Kidney epithelial cell (primary cell): ENCODE measurements around the gene NPC1. TPM values are rescaled to one million over a fixed set of nuclear protein-coding genes. Genes with fewer than 3 reads are reported as not detected.
"Not testable (repeated sequence)": the region's sequence is repeated elsewhere in the genome, so short reads cannot be mapped to it uniquely, and the experiment has no call there.

ENCODE experiments used
- DNase-seq: peaks from one replicate; pipeline ENCODE4 v3.0.0-alpha.2; 2010; ENCODE audit warnings: low read depth
- H3K27me3 ChIP-seq: 2 replicates; pipeline ENCODE4 v1.6.0; 2011; ENCODE audit warnings: low read length; ENCODE audit not compliant: control insufficient read depth, insufficient read depth
- H3K36me3 ChIP-seq: 2 replicates; pipeline ENCODE4 v1.5.1; 2011; ENCODE audit warnings: low read length; ENCODE audit not compliant: control insufficient read depth, insufficient read depth
- H3K4me3 ChIP-seq: 2 replicates; pipeline ENCODE4 v1.5.1; 2011; ENCODE audit warnings: low read depth, mild to moderate bottlenecking, control low read depth, low read length
- total RNA-seq: library from RNA; depleted of rRNA; stranded (reverse); fragments of >200 nt; gene quantifications from 2 replicates; pipeline ENCODE4 v1.2.3, GENCODE V29; 2015
- TF ChIP-seq, protein P1 (sequence below): IDR thresholded peaks from 2 replicates; pipeline ENCODE4 v1.5.1; 2011; ENCODE audit warnings: mild to moderate bottlenecking, moderate library complexity, low read length, control low read depth, inconsistent platforms; ENCODE audit not compliant: insufficient read depth, poor library complexity, severe bottlenecking

NPC1 gene
- total RNA-seq, 1 donor from 2014 or later = 111 TPM

DNA sequence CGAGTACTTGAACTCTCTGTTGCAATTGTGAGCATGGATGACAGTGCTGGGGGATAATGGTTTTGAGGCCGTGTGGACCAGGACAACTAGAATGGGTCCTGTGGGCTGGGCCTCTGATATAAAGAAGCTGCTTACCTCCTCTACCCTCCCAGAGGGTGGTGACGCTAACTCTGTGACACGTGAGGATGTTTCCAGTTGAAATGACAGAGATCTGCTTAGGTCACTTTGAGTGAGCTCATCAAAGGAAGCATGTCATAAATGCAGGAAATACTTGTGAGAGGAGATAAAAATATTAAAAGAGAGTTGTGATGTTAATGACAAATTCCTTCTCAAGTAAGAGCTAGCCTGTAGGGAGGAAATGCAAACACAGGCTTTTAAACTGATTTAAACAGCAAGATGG lies 66.6 kb downstream of the NPC1 start:
- DNase-seq = no peak
- TF ChIP-seq, protein P1, sequence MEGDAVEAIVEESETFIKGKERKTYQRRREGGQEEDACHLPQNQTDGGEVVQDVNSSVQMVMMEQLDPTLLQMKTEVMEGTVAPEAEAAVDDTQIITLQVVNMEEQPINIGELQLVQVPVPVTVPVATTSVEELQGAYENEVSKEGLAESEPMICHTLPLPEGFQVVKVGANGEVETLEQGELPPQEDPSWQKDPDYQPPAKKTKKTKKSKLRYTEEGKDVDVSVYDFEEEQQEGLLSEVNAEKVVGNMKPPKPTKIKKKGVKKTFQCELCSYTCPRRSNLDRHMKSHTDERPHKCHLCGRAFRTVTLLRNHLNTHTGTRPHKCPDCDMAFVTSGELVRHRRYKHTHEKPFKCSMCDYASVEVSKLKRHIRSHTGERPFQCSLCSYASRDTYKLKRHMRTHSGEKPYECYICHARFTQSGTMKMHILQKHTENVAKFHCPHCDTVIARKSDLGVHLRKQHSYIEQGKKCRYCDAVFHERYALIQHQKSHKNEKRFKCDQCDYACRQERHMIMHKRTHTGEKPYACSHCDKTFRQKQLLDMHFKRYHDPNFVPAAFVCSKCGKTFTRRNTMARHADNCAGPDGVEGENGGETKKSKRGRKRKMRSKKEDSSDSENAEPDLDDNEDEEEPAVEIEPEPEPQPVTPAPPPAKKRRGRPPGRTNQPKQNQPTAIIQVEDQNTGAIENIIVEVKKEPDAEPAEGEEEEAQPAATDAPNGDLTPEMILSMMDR = no peak
- Histone ChIP-seq H3K4me3 (no peak overlapping the region), H3K36me3 (peaks cover 3% of the 10 kb centered on the region), H3K27me3 (no peaks in the 10 kb centered on the region)

DNA sequence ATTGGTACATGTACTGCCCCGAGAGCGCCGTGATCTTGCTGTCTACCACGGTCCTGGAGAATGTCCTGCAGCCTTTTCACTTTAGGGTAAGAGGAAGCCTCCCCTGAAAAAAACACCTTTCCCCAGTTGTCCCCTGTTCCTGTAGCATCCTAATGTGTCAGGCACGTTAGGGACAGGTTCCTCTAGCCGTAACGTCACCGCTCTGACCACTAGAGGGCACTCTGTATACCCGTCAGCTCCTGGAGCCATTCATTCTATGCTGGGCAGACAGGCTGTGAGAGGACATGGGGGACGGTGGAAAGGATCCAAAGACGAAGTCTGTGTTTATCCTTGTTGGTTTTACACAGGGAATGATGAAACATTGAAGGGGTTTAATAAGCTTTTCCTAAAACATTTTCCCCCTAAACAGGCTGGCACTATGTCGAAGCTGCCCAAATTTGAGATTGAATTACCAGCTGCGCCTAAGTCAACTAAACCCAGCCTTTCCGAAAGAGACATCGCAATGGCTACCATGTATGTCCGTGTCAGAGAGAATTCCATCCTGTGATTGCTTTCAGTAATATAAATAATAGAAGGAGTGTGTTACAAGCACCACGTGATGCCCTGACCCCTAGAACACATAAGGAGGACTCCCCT lies 70.3 kb downstream of the NPC1 start:
- Histone ChIP-seq H3K27me3 (no peaks in the 10 kb centered on the region), H3K4me3 (no peak overlapping the region), H3K36me3 (peaks cover 3% of the 10 kb centered on the region)
- no peak for DNase-seq
- TF ChIP-seq, protein P1 = peak; percentile 91

DNA sequence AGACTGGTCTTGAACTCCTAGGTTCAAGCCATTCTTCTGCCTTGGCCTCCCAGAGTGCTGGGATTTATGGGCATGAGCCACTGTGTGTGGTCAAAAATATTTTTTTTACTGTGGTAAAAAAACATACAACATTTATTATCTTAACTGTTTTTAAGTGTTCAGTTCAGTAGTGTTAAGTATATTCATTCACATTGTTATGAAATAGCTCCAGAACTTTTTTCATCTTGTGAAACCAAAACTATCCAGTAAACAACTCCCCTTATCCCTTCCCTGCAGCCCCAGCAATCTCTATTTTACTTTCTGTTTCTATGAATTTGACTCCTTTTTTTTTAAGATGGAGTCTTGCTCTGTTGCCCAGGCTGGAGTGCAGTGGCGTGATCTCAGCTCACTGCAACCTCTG lies 73.7 kb downstream of the NPC1 start:
- Histone ChIP-seq H3K27me3 (no peaks in the 10 kb centered on the region), H3K4me3 (no peak overlapping the region), H3K36me3 (peaks cover 1% of the 10 kb centered on the region)
- TF ChIP-seq, protein P1 = no peak
- no peak for DNase-seq

DNA sequence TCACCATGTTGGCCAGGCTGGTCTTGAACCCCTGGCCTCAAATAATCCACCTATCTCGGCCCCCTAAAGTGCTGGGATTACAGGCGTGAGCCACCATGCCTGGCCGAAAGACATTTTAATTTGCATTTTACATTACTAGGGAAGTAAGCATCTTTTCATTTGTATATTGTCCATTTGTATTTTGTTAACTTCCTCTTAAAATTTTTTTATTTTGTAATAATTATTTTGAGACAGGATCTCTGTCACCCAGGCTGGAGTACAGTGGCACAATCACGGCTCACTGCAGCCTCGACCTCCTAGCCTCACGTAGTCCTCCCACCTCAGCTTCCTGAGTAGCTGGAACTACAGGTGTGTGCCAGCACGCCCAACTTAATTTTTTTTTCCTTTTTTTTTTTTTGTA lies 74.1 kb downstream of the NPC1 start:
- not testable (repeated sequence) for H3K27me3 ChIP-seq, DNase-seq, H3K4me3 ChIP-seq, H3K36me3 ChIP-seq

DNA sequence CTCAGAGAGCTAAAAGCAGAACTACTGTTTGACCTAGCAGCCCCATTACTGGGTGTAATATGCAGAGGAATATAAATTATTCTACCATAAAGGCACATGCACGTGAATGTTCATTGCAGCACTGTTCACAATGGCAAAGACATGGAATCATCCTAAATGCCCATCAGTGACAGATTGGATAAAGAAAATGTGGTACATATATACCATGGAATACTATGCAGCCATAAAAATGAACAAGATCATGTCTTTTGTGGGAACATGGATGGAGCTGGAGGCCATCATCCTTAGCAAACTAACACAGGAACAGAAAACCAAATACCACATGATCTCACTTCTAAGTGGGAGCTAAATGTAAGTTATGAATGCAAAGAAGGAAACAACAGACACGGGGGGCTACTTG lies 75.4 kb downstream of the NPC1 start:
- H3K36me3 ChIP-seq, DNase-seq, H3K27me3 ChIP-seq, H3K4me3 ChIP-seq: not testable (repeated sequence)

DNA sequence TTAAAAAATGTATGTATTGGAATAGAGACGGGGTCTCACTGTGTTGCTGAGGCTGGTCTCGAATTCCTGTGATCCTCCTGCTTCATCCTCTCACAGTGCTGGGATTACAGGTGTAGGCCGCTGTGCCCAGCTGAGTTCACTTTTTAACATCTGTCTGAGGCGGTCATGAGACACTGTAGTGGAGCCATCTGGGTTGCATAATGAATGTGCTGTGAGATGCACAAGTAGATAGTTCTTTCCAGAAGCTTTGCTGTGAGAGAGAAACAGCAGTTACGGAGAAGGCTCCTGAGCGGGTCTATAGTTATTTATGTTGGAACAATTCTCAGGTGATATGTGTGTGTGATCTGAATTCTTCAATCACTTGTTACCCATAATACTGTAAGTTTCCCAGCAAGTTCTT lies 79.9 kb downstream of the NPC1 start:
- Histone ChIP-seq H3K27me3 (no peaks in the 10 kb centered on the region), H3K4me3 (no peak overlapping the region), H3K36me3 (no peaks in the 10 kb centered on the region)
- TF ChIP-seq, protein P1 = no peak
- DNase-seq = no peak

DNA sequence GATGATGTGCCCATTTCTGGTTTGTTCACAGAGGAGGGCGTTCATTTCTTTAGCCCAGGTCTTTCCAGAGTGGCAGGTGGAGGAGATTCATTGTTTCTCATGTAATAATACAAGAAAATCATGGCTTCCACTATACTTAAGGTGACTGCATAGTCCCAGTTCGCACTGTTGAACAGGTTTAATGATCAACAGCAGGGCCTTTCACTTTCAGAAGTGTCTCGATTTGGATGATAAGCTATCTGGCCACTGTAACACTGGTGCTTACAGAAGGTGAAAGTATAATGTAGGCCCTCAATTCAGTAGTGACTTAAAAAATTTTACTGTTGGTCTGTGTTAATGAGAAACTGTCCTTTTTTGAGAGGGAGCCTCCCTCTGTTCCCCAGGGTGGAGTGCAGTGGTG lies 81.6 kb downstream of the NPC1 start:
- TF ChIP-seq, protein P1 = no peak
- Histone ChIP-seq H3K4me3 (peak overlapping the region; percentile 77), H3K27me3 (no peaks in the 10 kb centered on the region), H3K36me3 (no peaks in the 10 kb centered on the region)
- DNase-seq = no peak
